ENCODE results near the gene RPL27. TPM values are rescaled to one million over a fixed set of nuclear protein-coding genes. Genes with fewer than 3 reads are reported as not detected.

The RPL27 gene
- total RNA-seq, 1 experiment from 2014 or later: 513 TPM

DNA sequence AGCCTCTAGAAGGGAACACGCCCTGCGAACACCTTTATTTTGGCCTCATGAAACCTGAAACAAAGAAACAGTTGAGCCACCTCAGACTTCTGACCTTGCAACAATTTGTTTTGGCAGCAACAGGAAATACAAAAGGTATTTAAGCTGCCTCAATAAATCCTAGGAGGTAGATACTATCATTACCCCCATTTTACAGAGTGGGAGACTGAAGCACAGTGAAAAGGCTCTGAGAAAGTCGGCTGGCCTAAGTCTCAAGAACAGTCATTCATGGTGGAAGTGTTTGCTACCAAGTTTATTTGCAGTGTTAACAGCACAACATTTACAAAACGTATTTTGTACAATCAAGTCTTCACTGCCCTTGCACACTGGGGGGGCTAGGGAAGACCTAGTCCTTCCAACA, 45.8 kb downstream of the RPL27 start:
- no peaks in the 10 kb centered on the region for H3K27me3 ChIP-seq (ENCODE audit: control insufficient read depth, insufficient read depth, low read length)
- H3K4me3 ChIP-seq (ENCODE audit: low read depth in 2 of 2, low read length in 2 of 2): no peak overlapping the region
- no peaks in the 10 kb centered on the region for H3K9me3 ChIP-seq (ENCODE audit: control insufficient read depth, insufficient read depth, low read depth, low read length)
- ChIA-PET CTCF (no interaction called here), POLR2A (interaction anchor here (0.6 kb wide), 1 partner anchor 215 kb away, joined by 3 read pairs; no protein-coding TSS in a partner anchor)
- ATAC-seq (no peak), DNase-seq (ENCODE audit: low read depth, low spot score) (no peak)
- intact Hi-C loops (cut with micrococcal nuclease; ENCODE audit: unreplicated experiment) (no loop called here), in situ Hi-C loops (cut with HindIII; ENCODE audit: low pct_unique_long_range_greater_than_20kb, low sequenced_read_pairs) (no loop called here)
- no TSS peak for BruUV-seq (replicated peaks)
- TF ChIP-seq, protein P1, sequence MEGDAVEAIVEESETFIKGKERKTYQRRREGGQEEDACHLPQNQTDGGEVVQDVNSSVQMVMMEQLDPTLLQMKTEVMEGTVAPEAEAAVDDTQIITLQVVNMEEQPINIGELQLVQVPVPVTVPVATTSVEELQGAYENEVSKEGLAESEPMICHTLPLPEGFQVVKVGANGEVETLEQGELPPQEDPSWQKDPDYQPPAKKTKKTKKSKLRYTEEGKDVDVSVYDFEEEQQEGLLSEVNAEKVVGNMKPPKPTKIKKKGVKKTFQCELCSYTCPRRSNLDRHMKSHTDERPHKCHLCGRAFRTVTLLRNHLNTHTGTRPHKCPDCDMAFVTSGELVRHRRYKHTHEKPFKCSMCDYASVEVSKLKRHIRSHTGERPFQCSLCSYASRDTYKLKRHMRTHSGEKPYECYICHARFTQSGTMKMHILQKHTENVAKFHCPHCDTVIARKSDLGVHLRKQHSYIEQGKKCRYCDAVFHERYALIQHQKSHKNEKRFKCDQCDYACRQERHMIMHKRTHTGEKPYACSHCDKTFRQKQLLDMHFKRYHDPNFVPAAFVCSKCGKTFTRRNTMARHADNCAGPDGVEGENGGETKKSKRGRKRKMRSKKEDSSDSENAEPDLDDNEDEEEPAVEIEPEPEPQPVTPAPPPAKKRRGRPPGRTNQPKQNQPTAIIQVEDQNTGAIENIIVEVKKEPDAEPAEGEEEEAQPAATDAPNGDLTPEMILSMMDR (IDR thresholded peaks at IDR 0.05): no peak
- TF ChIP-seq POLR2AphosphoS5 (IDR thresholded peaks at IDR 0.05; ENCODE audit: low read depth, low read length): no peak
- no peak for TF ChIP-seq SIN3A (IDR thresholded peaks at IDR 0.05; ENCODE audit: borderline replicate concordance, insufficient read depth, low read depth, low read length)
- TF ChIP-seq TCF7L2 (IDR thresholded peaks at IDR 0.05; ENCODE audit: low read depth, low read length): no peak
- TF ChIP-seq, protein P2, sequence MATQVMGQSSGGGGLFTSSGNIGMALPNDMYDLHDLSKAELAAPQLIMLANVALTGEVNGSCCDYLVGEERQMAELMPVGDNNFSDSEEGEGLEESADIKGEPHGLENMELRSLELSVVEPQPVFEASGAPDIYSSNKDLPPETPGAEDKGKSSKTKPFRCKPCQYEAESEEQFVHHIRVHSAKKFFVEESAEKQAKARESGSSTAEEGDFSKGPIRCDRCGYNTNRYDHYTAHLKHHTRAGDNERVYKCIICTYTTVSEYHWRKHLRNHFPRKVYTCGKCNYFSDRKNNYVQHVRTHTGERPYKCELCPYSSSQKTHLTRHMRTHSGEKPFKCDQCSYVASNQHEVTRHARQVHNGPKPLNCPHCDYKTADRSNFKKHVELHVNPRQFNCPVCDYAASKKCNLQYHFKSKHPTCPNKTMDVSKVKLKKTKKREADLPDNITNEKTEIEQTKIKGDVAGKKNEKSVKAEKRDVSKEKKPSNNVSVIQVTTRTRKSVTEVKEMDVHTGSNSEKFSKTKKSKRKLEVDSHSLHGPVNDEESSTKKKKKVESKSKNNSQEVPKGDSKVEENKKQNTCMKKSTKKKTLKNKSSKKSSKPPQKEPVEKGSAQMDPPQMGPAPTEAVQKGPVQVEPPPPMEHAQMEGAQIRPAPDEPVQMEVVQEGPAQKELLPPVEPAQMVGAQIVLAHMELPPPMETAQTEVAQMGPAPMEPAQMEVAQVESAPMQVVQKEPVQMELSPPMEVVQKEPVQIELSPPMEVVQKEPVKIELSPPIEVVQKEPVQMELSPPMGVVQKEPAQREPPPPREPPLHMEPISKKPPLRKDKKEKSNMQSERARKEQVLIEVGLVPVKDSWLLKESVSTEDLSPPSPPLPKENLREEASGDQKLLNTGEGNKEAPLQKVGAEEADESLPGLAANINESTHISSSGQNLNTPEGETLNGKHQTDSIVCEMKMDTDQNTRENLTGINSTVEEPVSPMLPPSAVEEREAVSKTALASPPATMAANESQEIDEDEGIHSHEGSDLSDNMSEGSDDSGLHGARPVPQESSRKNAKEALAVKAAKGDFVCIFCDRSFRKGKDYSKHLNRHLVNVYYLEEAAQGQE (IDR thresholded peaks at IDR 0.05; ENCODE audit: insufficient read depth in 1 of 2, low read depth in 2 of 2, low read length in 1 of 2): no peak
- no peak overlapping the region for H3K27ac ChIP-seq (ENCODE audit: low read length)
- H3K4me1 ChIP-seq (ENCODE audit: control insufficient read depth, insufficient read depth, low read length): no peaks in the 10 kb centered on the region
- no peaks in the 10 kb centered on the region for H3K36me3 ChIP-seq (ENCODE audit: control insufficient read depth, insufficient read depth, low read length)

DNA sequence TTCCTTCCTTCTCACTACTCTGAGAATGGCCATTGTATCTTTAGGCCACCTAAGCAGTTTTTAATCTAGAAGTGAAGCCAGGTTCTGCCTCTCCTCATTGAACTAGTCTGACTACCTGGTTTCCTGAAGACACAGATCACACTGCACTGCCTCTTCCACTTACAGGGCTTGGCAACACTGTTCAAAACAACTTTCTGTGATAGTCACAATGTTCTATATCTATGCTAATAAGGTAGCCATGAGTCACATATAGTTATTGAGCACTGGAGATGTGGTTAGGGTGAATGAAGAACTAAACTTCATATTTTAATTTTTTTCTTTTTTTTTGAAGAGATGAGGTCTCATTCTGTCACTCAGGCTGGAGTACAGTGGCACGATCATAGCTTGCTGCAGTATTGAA, 53.8 kb downstream of the RPL27 start:
- in situ Hi-C loops (cut with HindIII; ENCODE audit: low pct_unique_long_range_greater_than_20kb, low sequenced_read_pairs) (no loop called here), intact Hi-C loops (cut with micrococcal nuclease; ENCODE audit: unreplicated experiment) (no loop called here)
- CTCF ChIA-PET: no interaction called here
- TF ChIP-seq, protein P2 (IDR thresholded peaks at IDR 0.05; ENCODE audit: insufficient read depth in 1 of 2, low read depth in 2 of 2, low read length in 1 of 2): no peak
- no peak for TF ChIP-seq TCF7L2 (IDR thresholded peaks at IDR 0.05; ENCODE audit: low read depth, low read length)
- TF ChIP-seq SIN3A (IDR thresholded peaks at IDR 0.05; ENCODE audit: borderline replicate concordance, insufficient read depth, low read depth, low read length): no peak
- no peak overlapping the region for H3K27ac ChIP-seq (ENCODE audit: low read length)
- no peak for ATAC-seq
- no peaks in the 10 kb centered on the region for H3K27me3 ChIP-seq (ENCODE audit: control insufficient read depth, insufficient read depth, low read length)
- DNase-seq (ENCODE audit: low read depth, low spot score): no peak
- POLR2A ChIA-PET: no interaction called here
- H3K9me3 ChIP-seq (ENCODE audit: control insufficient read depth, insufficient read depth, low read depth, low read length): no peaks in the 10 kb centered on the region
- H3K4me3 ChIP-seq (ENCODE audit: low read depth in 2 of 2, low read length in 2 of 2): no peak overlapping the region
- H3K36me3 ChIP-seq (ENCODE audit: control insufficient read depth, insufficient read depth, low read length): peaks cover 2% of the 10 kb centered on the region; the same call in 1 of the 2 replicates
- H3K4me1 ChIP-seq (ENCODE audit: control insufficient read depth, insufficient read depth, low read length): no peaks in the 10 kb centered on the region
- BruUV-seq (replicated peaks): no TSS peak

Other genes starting within 250 kb of the RPL27 start
- 1.1 TPM for gene RAMP2, start 237.2 kb upstream of the RPL27 start, total RNA-seq (2021; ENCODE audit: unreplicated experiment)
- 37.7 TPM for gene VPS25, start 225.0 kb upstream of the RPL27 start, total RNA-seq (2021; ENCODE audit: unreplicated experiment)
- 3.5 TPM for gene WNK4, start 217.8 kb upstream of the RPL27 start, total RNA-seq (2021; ENCODE audit: unreplicated experiment)
- 48.8 TPM for gene COA3, start 199.7 kb upstream of the RPL27 start, total RNA-seq (2021; ENCODE audit: unreplicated experiment)
- gene CNTD1, start 199.6 kb upstream of the RPL27 start, total RNA-seq (2021; ENCODE audit: unreplicated experiment): 0.13 TPM
- gene BECN1, start 174.1 kb upstream of the RPL27 start, total RNA-seq (2021; ENCODE audit: unreplicated experiment): 61.8 TPM
- gene PSME3, start 165.0 kb upstream of the RPL27 start, total RNA-seq (2021; ENCODE audit: unreplicated experiment): 110 TPM
- gene AOC2, start 153.8 kb upstream of the RPL27 start, total RNA-seq (2021; ENCODE audit: unreplicated experiment): 0.85 TPM
- gene AOC3, start 147.2 kb upstream of the RPL27 start, total RNA-seq (2021; ENCODE audit: unreplicated experiment): 0.21 TPM
- gene G6PC1, start 97.6 kb upstream of the RPL27 start, total RNA-seq (2021; ENCODE audit: unreplicated experiment): 0.08 TPM
- gene AARSD1, start 34.0 kb upstream of the RPL27 start, total RNA-seq (2021; ENCODE audit: unreplicated experiment): 23.5 TPM
- gene PTGES3L, start 18.3 kb upstream of the RPL27 start, total RNA-seq (2021; ENCODE audit: unreplicated experiment): 0.74 TPM
- 11.2 TPM for gene RUNDC1, start 17.9 kb upstream of the RPL27 start, total RNA-seq (2021; ENCODE audit: unreplicated experiment)
- 42.6 TPM for gene IFI35, start 8.4 kb downstream of the RPL27 start, total RNA-seq (2021; ENCODE audit: unreplicated experiment)
- gene VAT1, start 24.0 kb downstream of the RPL27 start, total RNA-seq (2021; ENCODE audit: unreplicated experiment): 169 TPM
- gene RND2, start 26.8 kb downstream of the RPL27 start, total RNA-seq (2021; ENCODE audit: unreplicated experiment): 0.59 TPM
- gene BRCA1, start 126.9 kb downstream of the RPL27 start, total RNA-seq (2021; ENCODE audit: unreplicated experiment): 29.9 TPM
- gene NBR1, start 172.8 kb downstream of the RPL27 start, total RNA-seq (2021; ENCODE audit: unreplicated experiment): 36.6 TPM
- 3.5 TPM for gene TMEM106A, start 213.5 kb downstream of the RPL27 start, total RNA-seq (2021; ENCODE audit: unreplicated experiment)
- gene CCDC200, start 230.2 kb downstream of the RPL27 start, total RNA-seq (2021; ENCODE audit: unreplicated experiment): not detected
- gene RNU2-1, start 235.6 kb downstream of the RPL27 start, total RNA-seq (2021; ENCODE audit: unreplicated experiment): 4,481 TPM